ENCODE measurements around the gene RIMBP2.

The RIMBP2 gene

DNA sequence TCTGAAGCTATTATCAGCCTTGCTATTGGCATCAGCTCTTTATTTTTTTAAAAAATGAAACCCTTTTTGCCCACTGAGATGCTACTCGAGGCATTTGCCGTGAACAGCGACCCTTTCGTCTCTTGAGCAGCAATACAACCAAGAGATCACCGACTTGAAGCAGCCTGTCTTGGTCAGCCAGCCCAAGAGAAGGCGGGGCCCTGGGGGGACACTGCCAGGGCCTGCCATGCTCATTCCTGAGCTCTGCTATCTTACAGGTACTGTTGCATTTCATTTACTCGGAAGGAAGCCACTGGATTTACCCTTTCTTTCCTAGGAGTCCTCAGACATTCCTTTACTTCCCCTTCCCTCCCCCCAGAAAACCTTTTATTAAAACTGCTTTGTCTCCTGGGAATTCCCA lies 361.7 kb downstream of the RIMBP2 start:
- H3K27me3 ChIP-seq (replicated peaks; ENCODE audit: control insufficient read depth, insufficient read depth, low read length): peaks cover 28% of the 10 kb centered on the region
- no peak overlapping the region for H3K9ac ChIP-seq (ENCODE audit: low read length)
- H3K9me3 ChIP-seq (ENCODE audit: control insufficient read depth, low read length): no peaks in the 10 kb centered on the region
- H3K36me3 ChIP-seq (ENCODE audit: control insufficient read depth, insufficient read depth, low read length, severe bottlenecking): no peaks in the 10 kb centered on the region
- no peak overlapping the region for H3K4me3 ChIP-seq (ENCODE audit: low read length)
- DNase-seq (ENCODE audit: low read depth): no peak
- H3K4me1 ChIP-seq (ENCODE audit: control insufficient read depth, insufficient read depth, low read length): no peaks in the 10 kb centered on the region

DNA sequence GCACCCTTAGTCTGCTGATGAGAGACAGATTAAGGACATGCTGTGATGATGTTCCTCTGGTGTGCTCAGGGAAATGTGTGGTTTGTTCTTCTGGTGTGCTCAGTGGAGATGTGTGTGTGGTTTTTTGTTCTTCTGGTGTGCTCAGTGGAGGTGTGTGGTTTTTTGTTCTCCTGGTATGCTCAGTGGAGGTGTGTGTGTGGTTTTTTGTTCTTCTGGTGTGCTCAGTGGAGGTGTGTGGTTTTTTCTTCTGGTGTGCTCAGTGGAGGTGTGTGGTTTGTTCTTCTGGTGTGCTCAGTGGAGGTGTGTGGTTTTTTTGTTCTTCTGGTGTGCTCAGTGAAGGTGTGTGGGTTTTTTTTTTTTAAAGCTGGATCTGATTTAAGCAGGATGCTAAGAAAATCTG lies 363.0 kb downstream of the RIMBP2 start:
- Histone ChIP-seq H3K4me3 (ENCODE audit: low read length) (no peak overlapping the region), H3K27me3 (replicated peaks; ENCODE audit: control insufficient read depth, insufficient read depth, low read length) (peaks cover 28% of the 10 kb centered on the region), H3K4me1 (ENCODE audit: control insufficient read depth, insufficient read depth, low read length) (no peaks in the 10 kb centered on the region), H3K36me3 (ENCODE audit: control insufficient read depth, insufficient read depth, low read length, severe bottlenecking) (no peaks in the 10 kb centered on the region), H3K9me3 (ENCODE audit: control insufficient read depth, low read length) (no peaks in the 10 kb centered on the region), H3K9ac (ENCODE audit: low read length) (no peak overlapping the region)
- no peak for DNase-seq (ENCODE audit: low read depth)

DNA sequence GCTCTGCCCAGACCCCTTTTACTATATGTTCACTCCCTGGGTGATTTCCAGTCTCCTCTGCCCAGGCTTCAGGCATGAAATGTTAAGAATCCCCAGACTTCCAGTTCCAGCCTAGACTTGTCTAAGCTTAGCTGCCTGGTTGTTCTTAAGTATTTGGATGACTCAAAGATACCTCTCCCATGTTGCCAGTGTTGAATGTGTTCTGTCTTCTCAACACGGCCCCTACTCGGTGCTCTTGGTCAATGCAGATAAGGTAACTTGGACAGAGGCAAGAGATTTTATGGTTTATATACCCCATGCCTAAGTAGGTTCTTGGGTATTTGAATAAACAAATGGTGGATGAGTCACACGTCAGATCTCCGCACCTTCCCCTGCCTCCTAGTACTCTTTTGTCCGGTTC lies 364.8 kb downstream of the RIMBP2 start:
- no peaks in the 10 kb centered on the region for H3K4me1 ChIP-seq (ENCODE audit: control insufficient read depth, insufficient read depth, low read length)
- no peaks in the 10 kb centered on the region for H3K9me3 ChIP-seq (ENCODE audit: control insufficient read depth, low read length)

DNA sequence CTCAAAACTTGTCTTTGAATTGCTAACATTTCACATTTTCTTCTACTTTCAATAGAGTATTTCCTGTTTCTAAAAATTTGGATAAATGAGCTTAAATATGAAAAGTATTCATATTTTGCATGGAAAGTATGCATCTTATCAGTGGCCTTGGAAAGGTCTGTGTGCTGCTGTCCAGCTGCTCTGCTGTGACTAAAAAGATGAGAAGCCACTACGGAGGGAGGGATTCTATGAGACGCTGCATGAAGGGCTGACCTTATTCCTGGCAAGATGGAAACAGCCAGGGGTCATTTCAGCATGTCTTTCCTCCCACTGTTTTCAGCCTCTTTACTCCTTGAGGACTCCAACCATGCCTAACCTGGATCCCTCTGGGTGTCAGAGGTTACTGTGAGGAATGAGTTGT lies 365.4 kb downstream of the RIMBP2 start:
- H3K4me3 ChIP-seq (ENCODE audit: low read length): no peak overlapping the region
- peaks cover 23% of the 10 kb centered on the region for H3K27me3 ChIP-seq (replicated peaks; ENCODE audit: control insufficient read depth, insufficient read depth, low read length)
- H3K9me3 ChIP-seq (ENCODE audit: control insufficient read depth, low read length): no peaks in the 10 kb centered on the region
- H3K9ac ChIP-seq (ENCODE audit: low read length): no peak overlapping the region
- no peaks in the 10 kb centered on the region for H3K4me1 ChIP-seq (ENCODE audit: control insufficient read depth, insufficient read depth, low read length)
- no peak for DNase-seq (ENCODE audit: low read depth)
- H3K36me3 ChIP-seq (ENCODE audit: control insufficient read depth, insufficient read depth, low read length, severe bottlenecking): no peaks in the 10 kb centered on the region

More for the DNA sequence above, 364.8 kb downstream of the RIMBP2 start:
- no peak for DNase-seq (ENCODE audit: low read depth)
- no peak overlapping the region for H3K4me3 ChIP-seq (ENCODE audit: low read length)
- H3K27me3 ChIP-seq (replicated peaks; ENCODE audit: control insufficient read depth, insufficient read depth, low read length): peaks cover 23% of the 10 kb centered on the region
- no peak overlapping the region for H3K9ac ChIP-seq (ENCODE audit: low read length)
- H3K36me3 ChIP-seq (ENCODE audit: control insufficient read depth, insufficient read depth, low read length, severe bottlenecking): no peaks in the 10 kb centered on the region

DNA sequence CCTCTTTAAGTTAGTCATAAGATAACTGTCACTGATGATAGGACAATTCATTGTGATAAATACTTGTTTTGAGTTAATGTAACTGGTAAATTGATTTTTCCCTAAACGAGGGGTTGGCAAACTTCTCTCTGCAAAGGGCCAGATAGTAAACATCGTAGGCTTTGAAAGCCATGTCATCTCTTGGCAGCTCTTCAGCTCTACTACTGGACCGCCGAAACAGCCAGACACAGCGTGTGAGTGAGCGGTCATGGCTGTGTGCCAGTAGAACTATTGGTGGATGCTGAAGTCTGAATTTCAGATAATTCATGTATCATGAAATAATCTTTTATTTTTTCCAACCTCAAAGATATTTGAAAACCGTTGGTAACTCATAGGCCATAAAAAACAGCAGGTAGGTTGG lies 368.5 kb downstream of the RIMBP2 start:
- Histone ChIP-seq H3K36me3 (ENCODE audit: control insufficient read depth, insufficient read depth, low read length, severe bottlenecking) (no peaks in the 10 kb centered on the region), H3K9me3 (ENCODE audit: control insufficient read depth, low read length) (no peaks in the 10 kb centered on the region), H3K9ac (ENCODE audit: low read length) (no peak overlapping the region), H3K27me3 (replicated peaks; ENCODE audit: control insufficient read depth, insufficient read depth, low read length) (peaks cover 18% of the 10 kb centered on the region), H3K4me1 (ENCODE audit: control insufficient read depth, insufficient read depth, low read length) (no peaks in the 10 kb centered on the region), H3K4me3 (ENCODE audit: low read length) (no peak overlapping the region)
- no peak for DNase-seq (ENCODE audit: low read depth)

Data from adipocyte (in vitro differentiated cells).